Measurements from ENCODE around the gene CCDC127.

The CCDC127 gene

DNA sequence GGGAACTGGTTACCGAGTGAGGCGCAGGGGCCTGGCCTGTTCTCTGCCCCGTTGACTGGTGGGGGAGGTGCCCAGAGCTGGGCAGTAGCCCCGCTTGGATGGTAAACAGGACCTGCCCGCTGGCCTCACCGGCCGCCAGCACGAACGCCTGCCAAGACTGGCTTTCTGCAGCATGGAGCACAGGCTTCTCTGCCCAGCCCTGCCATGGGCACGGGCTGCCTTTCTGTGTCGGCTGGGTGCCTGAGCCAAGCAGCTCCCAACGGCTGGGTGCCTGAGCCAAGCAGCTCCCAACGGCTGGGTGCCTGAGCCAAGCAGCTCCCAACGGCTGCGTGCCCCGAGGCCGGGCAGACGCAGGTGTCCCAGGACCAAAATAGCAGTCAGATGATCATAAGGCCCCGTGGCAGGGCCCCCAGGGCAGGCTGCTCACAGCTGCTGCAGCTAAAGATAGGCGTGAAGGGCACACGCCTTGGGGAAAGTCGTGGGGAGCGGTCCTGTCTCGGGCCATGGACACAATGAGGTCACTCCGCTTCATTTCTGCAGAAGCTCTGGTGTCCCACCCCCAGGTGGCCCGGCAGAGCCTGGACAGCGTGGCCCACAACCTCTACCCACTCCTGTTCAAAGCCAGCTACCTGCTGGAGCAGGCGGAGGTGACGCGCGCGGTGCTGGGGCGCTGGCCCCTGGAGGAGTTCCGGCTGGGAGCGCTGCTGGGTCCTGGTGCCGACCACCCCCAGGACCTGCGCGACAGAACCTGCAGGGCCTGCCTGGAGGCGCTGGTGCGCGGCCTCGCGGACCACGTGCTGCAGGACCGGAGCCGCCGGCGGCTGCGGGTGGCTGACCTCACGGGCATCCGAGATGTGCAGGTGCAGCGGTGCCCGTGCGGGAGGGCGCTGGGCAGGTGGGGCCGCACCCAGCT is 26.7 kb downstream of the CCDC127 start, which contains the start of gene LRRC14B:
LRRC14B (plus strand) TSS at position 460 of the 913 bp plus-strand sequence; CDS start at position 504, 44 bp downstream.
- H3K4me3 ChIP-seq (ENCODE audit: severe bottlenecking), result no peak within 1 kb of the TSS
- no peaks in the 10 kb centered on the region for H3K36me3 ChIP-seq (ENCODE audit: low read depth)
- DNase-seq (ENCODE audit: low spot score) (peak; percentile 61), ATAC-seq (ENCODE audit: low read depth) (peak; percentile 6; the same call in 1 of the 3 replicates)
- H3K27ac ChIP-seq (ENCODE audit: poor library complexity, severe bottlenecking), result no peak within 1 kb of the TSS
- H3K4me1 ChIP-seq (ENCODE audit: insufficient read depth, poor library complexity, severe bottlenecking), result no peaks in the 10 kb centered on the region
- H3K9me3 ChIP-seq (ENCODE audit: severe bottlenecking), result no peaks in the 10 kb centered on the region
- TF ChIP-seq, protein P1, sequence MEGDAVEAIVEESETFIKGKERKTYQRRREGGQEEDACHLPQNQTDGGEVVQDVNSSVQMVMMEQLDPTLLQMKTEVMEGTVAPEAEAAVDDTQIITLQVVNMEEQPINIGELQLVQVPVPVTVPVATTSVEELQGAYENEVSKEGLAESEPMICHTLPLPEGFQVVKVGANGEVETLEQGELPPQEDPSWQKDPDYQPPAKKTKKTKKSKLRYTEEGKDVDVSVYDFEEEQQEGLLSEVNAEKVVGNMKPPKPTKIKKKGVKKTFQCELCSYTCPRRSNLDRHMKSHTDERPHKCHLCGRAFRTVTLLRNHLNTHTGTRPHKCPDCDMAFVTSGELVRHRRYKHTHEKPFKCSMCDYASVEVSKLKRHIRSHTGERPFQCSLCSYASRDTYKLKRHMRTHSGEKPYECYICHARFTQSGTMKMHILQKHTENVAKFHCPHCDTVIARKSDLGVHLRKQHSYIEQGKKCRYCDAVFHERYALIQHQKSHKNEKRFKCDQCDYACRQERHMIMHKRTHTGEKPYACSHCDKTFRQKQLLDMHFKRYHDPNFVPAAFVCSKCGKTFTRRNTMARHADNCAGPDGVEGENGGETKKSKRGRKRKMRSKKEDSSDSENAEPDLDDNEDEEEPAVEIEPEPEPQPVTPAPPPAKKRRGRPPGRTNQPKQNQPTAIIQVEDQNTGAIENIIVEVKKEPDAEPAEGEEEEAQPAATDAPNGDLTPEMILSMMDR (IDR thresholded peaks at IDR 0.05; ENCODE audit: poor library complexity, severe bottlenecking), result no peak
- peaks cover 7% of the 10 kb centered on the region for H3K27me3 ChIP-seq (ENCODE audit: insufficient read depth, poor library complexity, severe bottlenecking)

DNA sequence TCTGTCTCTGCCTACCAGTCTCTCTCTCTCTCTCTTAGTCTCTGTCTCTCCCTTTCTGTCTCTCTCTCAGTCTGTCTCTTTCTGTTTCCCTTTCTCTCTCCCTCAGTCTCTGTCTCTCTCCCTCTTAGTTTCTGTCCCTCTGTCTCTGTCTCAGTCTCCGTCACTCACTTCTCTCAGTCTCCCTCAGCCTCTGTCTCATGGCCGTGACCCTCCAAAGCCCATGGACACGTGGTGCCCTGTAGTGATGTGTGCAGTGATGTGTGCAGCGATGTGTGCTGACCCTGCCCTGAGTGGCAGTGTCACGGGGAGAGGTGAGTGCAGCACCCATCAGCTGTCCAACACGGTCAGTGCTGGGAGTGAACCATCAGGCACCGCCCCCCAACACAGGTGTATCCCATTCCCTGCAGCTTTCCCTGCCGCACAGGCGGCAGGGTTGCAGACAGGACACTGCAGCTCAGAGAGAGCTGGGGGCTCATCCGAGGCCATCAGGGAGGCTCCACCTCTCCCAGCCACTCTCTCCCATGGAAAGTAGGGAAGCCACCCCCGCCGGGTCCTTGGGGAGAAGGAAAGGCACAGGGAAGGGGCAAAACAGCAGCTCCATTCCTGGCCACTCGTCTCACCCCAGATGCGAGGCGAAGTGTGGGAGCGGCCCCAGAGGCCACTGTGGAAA is 27.5 kb downstream of the CCDC127 start:
- Histone ChIP-seq H3K4me3 (ENCODE audit: severe bottlenecking) (no peak overlapping the region), H3K27me3 (ENCODE audit: insufficient read depth, poor library complexity, severe bottlenecking) (peaks cover 7% of the 10 kb centered on the region), H3K27ac (ENCODE audit: poor library complexity, severe bottlenecking) (no peak overlapping the region), H3K9me3 (ENCODE audit: severe bottlenecking) (no peaks in the 10 kb centered on the region), H3K36me3 (ENCODE audit: low read depth) (no peaks in the 10 kb centered on the region), H3K4me1 (ENCODE audit: insufficient read depth, poor library complexity, severe bottlenecking) (no peaks in the 10 kb centered on the region)
- ATAC-seq (ENCODE audit: low read depth) (no peak), DNase-seq (ENCODE audit: low spot score) (peak; percentile 61)
- TF ChIP-seq, protein P1 (IDR thresholded peaks at IDR 0.05; ENCODE audit: poor library complexity, severe bottlenecking), result no peak

- no peak overlapping the region for H3K4me3 ChIP-seq (ENCODE audit: severe bottlenecking)
- peaks cover 7% of the 10 kb centered on the region for H3K27me3 ChIP-seq (ENCODE audit: insufficient read depth, poor library complexity, severe bottlenecking)
Measured at GRCh38 chr5:189976-190365, 28.0 kb downstream of the CCDC127 start.

DNA sequence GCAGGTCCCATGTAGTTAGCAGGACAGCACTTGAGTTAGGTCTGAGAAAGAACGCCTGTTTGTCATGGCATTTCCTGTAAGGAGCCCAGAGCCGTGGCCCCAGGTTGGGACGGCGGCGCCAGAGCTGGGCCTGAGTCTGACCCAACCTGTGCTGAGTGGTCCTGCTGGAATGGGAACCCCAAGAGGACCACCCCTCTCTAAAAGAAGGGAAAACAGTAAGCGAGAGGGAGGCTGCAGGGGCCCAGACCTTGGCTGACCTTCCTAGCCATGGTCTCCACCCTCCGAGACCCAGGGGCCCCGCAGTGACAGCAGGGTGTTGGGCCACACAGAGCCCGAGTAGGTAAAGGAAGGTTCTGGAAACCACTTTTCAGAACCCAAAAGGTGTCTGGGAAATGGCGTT is 28.5 kb downstream of the CCDC127 start:
- TF ChIP-seq, protein P1 (IDR thresholded peaks at IDR 0.05; ENCODE audit: poor library complexity, severe bottlenecking), result no peak
- no peaks in the 10 kb centered on the region for H3K36me3 ChIP-seq (ENCODE audit: low read depth)
- no peaks in the 10 kb centered on the region for H3K4me1 ChIP-seq (ENCODE audit: insufficient read depth, poor library complexity, severe bottlenecking)
- no peaks in the 10 kb centered on the region for H3K9me3 ChIP-seq (ENCODE audit: severe bottlenecking)
- H3K4me3 ChIP-seq (ENCODE audit: severe bottlenecking), result no peak overlapping the region
- peaks cover 7% of the 10 kb centered on the region for H3K27me3 ChIP-seq (ENCODE audit: insufficient read depth, poor library complexity, severe bottlenecking)
- H3K27ac ChIP-seq (ENCODE audit: poor library complexity, severe bottlenecking), result no peak overlapping the region
- DNase-seq (ENCODE audit: low spot score), result peak; percentile 38
- ATAC-seq (ENCODE audit: low read depth), result no peak

More at GRCh38 chr5:189976-190365, 28.0 kb downstream of the CCDC127 start:
- H3K4me1 ChIP-seq (ENCODE audit: insufficient read depth, poor library complexity, severe bottlenecking), result no peaks in the 10 kb centered on the region
- ATAC-seq (ENCODE audit: low read depth) (no peak), DNase-seq (ENCODE audit: low spot score) (peak; percentile 53)
- no peaks in the 10 kb centered on the region for H3K36me3 ChIP-seq (ENCODE audit: low read depth)
- TF ChIP-seq, protein P1 (IDR thresholded peaks at IDR 0.05; ENCODE audit: poor library complexity, severe bottlenecking), result no peak
- H3K9me3 ChIP-seq (ENCODE audit: severe bottlenecking), result no peaks in the 10 kb centered on the region
- H3K27ac ChIP-seq (ENCODE audit: poor library complexity, severe bottlenecking), result no peak overlapping the region

Data from RWPE2 (cell line).